Keratinocyte (primary cell): Measurements from ENCODE around the gene ZSCAN22.

ENCODE experiments used
- CTCF ChIP-seq, 3 experiments: IDR thresholded peaks in 1 of 3; conservative IDR thresholded peaks in 1 of 3; optimal IDR thresholded peaks in 1 of 3; 2 replicates in 2 of 3; 3 replicates in 1 of 3; pipeline versions ENCODE3 to v1.5.1; 2011; ENCODE audit warnings: low read length in 3 of 3, mild to moderate bottlenecking in 3 of 3, moderate library complexity in 2 of 3, control low read depth in 1 of 3, inconsistent platforms in 1 of 3; ENCODE audit not compliant: insufficient read depth in 2 of 3; ENCODE audit errors: extremely low read depth in 1 of 3
- EZH2 ChIP-seq: IDR thresholded peaks from one replicate; pipeline ENCODE4 v1.6.1; 2012; ENCODE audit warnings: inconsistent platforms, mild to moderate bottlenecking, low read length, moderate library complexity

GRCh38 chr19:58326501-58326913 lies 287 bp upstream of the ZSCAN22 start:
- no peak for TF ChIP-seq CTCF (optimal IDR thresholded peaks at IDR 0.05 in 1 of 3, IDR thresholded peaks at IDR 0.05 in 1 of 3, conservative IDR thresholded peaks at IDR 0.05 in 1 of 3; ENCODE audit: extremely low read depth in 1 of 3, insufficient read depth in 2 of 3, low read length in 3 of 3)
- no peak for TF ChIP-seq EZH2
